Osteoblast (primary cell): ENCODE results near the gene AKT2. TPM values are rescaled to one million over a fixed set of nuclear protein-coding genes. Genes with fewer than 3 reads are reported as not detected.

ENCODE experiments used
- DNase-seq: peaks from one replicate; pipeline ENCODE4 v3.0.0; 2011; ENCODE audit warnings: low spot score, mixed read lengths; ENCODE audit not compliant: insufficient read length; ENCODE audit errors: missing footprints
- H2AFZ ChIP-seq: 2 replicates; pipeline ENCODE4 v1.6.0; 2011; ENCODE audit warnings: mild to moderate bottlenecking, low read length
- H3K27ac ChIP-seq: 2 replicates; pipeline ENCODE4 v1.5.1; 2011; ENCODE audit warnings: mild to moderate bottlenecking, low read depth, low read length, moderate library complexity
- H3K27me3 ChIP-seq: 2 replicates; pipeline ENCODE4 v1.6.0; 2012; ENCODE audit warnings: mild to moderate bottlenecking, control low read depth, inconsistent platforms, low read length, moderate library complexity; ENCODE audit not compliant: insufficient read depth
- H3K36me3 ChIP-seq: 2 replicates; pipeline ENCODE4 v1.5.1; 2011; ENCODE audit warnings: mild to moderate bottlenecking, low read length, control low read depth, moderate library complexity; ENCODE audit not compliant: insufficient read depth
- H3K4me1 ChIP-seq: 2 replicates; pipeline ENCODE4 v1.5.1; 2011; ENCODE audit warnings: mild to moderate bottlenecking, low read length, control low read depth, moderate library complexity; ENCODE audit not compliant: insufficient read depth
- H3K4me2 ChIP-seq: 2 replicates; pipeline ENCODE4 v1.6.0; 2011; ENCODE audit warnings: mild to moderate bottlenecking, low read length; ENCODE audit not compliant: insufficient read depth
- H3K4me3 ChIP-seq: fragments of 200-600 bp; sonication (generic); 3 replicates; pipeline ENCODE4 v1.5.1; 2012; ENCODE audit warnings: mild to moderate bottlenecking, low read length, inconsistent platforms; ENCODE audit not compliant: insufficient read depth
- H3K79me2 ChIP-seq: 2 replicates; pipeline ENCODE4 v1.6.0; 2012; ENCODE audit warnings: mild to moderate bottlenecking, low read length, control low read depth, inconsistent platforms; ENCODE audit not compliant: insufficient read depth
- H3K9me3 ChIP-seq: 2 replicates; pipeline ENCODE4 v1.5.1; 2011; ENCODE audit warnings: low read depth, low read length, control low read depth
- H4K20me1 ChIP-seq: 2 replicates; pipeline ENCODE4 v1.6.0; 2012; ENCODE audit warnings: mild to moderate bottlenecking, low read length, control low read depth; ENCODE audit not compliant: insufficient read depth
- total RNA-seq: library from RNA; depleted of rRNA; stranded (reverse); fragments of >200 nt; gene quantifications from 2 replicates; pipeline ENCODE4 v1.2.3, GENCODE V29; 2012
- TF ChIP-seq, protein P1 (sequence below): IDR thresholded peaks from 2 replicates; pipeline ENCODE4 v1.5.1; 2011; ENCODE audit warnings: mild to moderate bottlenecking, low read depth, low read length, moderate library complexity; ENCODE audit errors: extremely low read depth

Gene AKT2
- total RNA-seq, 1 donor = 115 TPM

DNA sequence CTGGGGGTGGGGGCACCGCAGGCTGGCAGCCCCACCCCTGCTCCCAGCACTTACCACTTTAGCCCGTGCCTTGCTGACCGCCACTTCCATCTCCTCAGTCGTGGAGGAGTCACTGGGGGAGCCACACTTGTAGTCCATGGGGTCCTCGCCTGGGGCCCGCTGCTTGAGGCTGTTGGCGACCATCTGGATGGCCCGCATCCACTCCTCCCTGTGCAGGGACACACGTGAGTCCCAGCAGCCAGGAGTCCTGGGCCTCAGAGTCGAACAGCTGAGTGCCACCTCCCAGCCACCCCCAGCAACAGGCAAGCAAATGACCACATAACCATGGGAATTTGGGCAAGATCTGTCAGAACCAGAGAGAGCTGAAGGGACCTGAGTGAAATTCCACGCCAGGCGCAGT, 42.7 kb downstream of the AKT2 start:
- Histone ChIP-seq H3K79me2 (peaks cover 31% of the 10 kb centered on the region), H3K27me3 (no peaks in the 10 kb centered on the region), H3K4me1 (no peaks in the 10 kb centered on the region), H3K4me3 (no peak overlapping the region), H3K36me3 (peaks cover 31% of the 10 kb centered on the region), H3K4me2 (no peak overlapping the region), H3K27ac (no peak overlapping the region), H3K9me3 (no peaks in the 10 kb centered on the region), H4K20me1 (peaks cover 27% of the 10 kb centered on the region), H2AFZ (no peak overlapping the region)
- no peak for DNase-seq
- TF ChIP-seq, protein P1, sequence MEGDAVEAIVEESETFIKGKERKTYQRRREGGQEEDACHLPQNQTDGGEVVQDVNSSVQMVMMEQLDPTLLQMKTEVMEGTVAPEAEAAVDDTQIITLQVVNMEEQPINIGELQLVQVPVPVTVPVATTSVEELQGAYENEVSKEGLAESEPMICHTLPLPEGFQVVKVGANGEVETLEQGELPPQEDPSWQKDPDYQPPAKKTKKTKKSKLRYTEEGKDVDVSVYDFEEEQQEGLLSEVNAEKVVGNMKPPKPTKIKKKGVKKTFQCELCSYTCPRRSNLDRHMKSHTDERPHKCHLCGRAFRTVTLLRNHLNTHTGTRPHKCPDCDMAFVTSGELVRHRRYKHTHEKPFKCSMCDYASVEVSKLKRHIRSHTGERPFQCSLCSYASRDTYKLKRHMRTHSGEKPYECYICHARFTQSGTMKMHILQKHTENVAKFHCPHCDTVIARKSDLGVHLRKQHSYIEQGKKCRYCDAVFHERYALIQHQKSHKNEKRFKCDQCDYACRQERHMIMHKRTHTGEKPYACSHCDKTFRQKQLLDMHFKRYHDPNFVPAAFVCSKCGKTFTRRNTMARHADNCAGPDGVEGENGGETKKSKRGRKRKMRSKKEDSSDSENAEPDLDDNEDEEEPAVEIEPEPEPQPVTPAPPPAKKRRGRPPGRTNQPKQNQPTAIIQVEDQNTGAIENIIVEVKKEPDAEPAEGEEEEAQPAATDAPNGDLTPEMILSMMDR = no peak

DNA sequence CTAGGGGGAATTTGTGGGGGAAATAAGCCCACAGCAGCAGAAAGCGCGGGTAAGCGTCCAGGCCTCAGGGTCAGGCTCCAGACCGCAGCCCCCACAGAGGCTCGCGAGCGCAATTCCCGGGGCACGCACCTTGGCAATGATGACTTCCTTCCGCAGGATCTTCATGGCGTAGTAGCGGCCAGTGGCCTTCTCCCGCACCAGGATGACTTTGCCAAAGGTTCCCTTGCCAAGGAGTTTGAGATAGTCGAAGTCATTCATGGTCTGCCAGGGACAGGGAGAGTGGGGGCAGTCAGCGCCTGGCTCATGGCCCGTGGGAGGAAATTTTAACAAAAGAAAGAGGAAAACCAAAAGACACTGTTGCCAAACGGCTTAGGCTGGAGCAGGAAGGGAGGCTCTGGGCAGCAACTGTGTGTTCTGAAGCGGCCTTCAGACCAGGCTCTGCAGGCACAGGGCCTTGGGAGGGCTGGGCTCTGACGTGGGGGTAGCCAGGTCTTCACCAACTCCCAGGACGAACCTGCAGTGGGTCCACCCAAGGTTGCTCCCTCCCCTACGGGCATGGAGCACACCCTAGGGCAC, 43.2 kb downstream of the AKT2 start:
- TF ChIP-seq, protein P1 = no peak

DNA sequence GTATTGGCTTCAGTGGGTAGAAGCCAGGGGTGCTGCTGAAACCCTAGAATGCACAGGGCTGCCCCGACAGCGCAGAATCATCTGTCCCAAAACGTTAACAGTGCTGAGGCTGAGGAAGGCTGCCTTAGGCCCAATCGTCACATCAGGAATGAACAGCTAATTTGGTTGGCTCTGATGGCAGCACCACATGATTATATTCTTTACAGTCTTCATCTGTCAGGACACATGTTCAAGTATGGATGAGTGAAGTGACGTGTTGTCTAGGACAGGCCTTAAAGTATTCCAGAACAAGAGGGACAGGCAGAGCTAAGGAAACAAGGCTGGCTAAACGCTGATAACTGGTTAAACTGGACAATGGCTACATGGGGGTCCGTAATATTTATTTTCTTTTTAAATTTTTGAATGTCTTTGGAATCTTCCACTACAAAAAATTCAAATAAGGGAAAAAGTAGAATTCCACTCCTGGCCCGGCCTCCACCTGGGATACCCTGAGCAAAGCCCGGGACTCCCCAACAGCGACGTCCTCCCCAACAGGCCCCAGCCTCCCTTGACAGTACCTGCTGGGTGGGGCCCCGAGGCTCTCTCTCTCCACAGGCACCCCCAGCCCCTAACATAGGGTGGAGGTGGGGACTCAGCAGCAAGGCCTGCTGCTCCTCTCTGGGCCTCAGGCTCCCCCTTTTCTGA, 43.9 kb downstream of the AKT2 start:
- H3K9me3 ChIP-seq = no peaks in the 10 kb centered on the region
- DNase-seq = peak; percentile 86
- TF ChIP-seq, protein P1 = no peak
- no peak overlapping the region for H3K27ac ChIP-seq
- no peak overlapping the region for H2AFZ ChIP-seq
- peaks cover 29% of the 10 kb centered on the region for H3K36me3 ChIP-seq
- no peak overlapping the region for H3K4me2 ChIP-seq
- H3K27me3 ChIP-seq = no peaks in the 10 kb centered on the region
- no peak overlapping the region for H3K4me3 ChIP-seq
- H4K20me1 ChIP-seq = peaks cover 22% of the 10 kb centered on the region
- H3K79me2 ChIP-seq = peaks cover 20% of the 10 kb centered on the region
- no peaks in the 10 kb centered on the region for H3K4me1 ChIP-seq

More for the DNA sequence above, 43.2 kb downstream of the AKT2 start:
- Histone ChIP-seq H3K4me2 (no peak overlapping the region), H3K4me3 (no peak overlapping the region), H3K36me3 (peaks cover 28% of the 10 kb centered on the region), H2AFZ (no peak overlapping the region), H3K27ac (peak overlapping the region; percentile 27), H3K27me3 (no peaks in the 10 kb centered on the region), H3K9me3 (no peaks in the 10 kb centered on the region), H3K4me1 (no peaks in the 10 kb centered on the region), H4K20me1 (peaks cover 22% of the 10 kb centered on the region), H3K79me2 (peaks cover 26% of the 10 kb centered on the region)
- DNase-seq = peak; percentile 80

DNA sequence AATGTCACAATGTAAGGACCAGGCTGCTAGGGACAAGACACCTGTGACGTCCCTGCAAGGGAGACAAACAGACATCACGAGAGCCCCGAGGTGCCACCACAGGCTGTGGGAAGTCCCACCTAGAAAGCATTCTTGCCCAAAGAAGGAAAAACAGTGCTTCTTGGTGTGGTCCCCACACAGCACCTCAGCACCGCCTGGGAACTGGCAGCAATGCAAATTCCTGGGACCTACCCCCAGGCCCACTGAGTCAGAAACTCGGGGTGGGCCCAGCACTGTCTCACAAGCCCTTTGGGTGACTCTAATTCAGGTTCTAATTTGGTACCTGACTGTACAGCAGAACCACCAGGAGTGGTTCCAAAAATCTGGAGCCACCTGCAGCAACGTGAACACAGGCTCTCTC, 44.8 kb downstream of the AKT2 start:
- no peaks in the 10 kb centered on the region for H3K4me1 ChIP-seq
- TF ChIP-seq, protein P1 = no peak
- peaks cover 15% of the 10 kb centered on the region for H3K79me2 ChIP-seq
- DNase-seq = no peak
- H3K36me3 ChIP-seq = peaks cover 29% of the 10 kb centered on the region
- no peak overlapping the region for H3K4me3 ChIP-seq
- H3K27ac ChIP-seq = no peak overlapping the region
- H3K27me3 ChIP-seq = no peaks in the 10 kb centered on the region
- H2AFZ ChIP-seq = no peak overlapping the region
- H4K20me1 ChIP-seq = peaks cover 17% of the 10 kb centered on the region
- no peak overlapping the region for H3K4me2 ChIP-seq
- H3K9me3 ChIP-seq = no peaks in the 10 kb centered on the region
